ENCODE results near the gene FKBP1A.
A peak's percentile ranks its signal among the peaks of the same experiment; 100 is the strongest.

Gene FKBP1A

GRCh38 chr20:1392693-1393506, at the start of gene FKBP1A:
Gene FKBP1A (minus strand): TSS chr20:1393054. CDS start chr20:1392998, 56 bp downstream.
- Histone ChIP-seq H3K9ac (ENCODE audit: insufficient read length, low read depth) (peak within 1 kb of the TSS; percentile 88), H3K4me1 (ENCODE audit: insufficient read depth, insufficient read length) (peaks cover 16% of the 10 kb centered on the region), H3K4me3 (ENCODE audit: insufficient read length, low read depth) (peak within 1 kb of the TSS; percentile 76), H3K9me3 (ENCODE audit: insufficient read depth, low read length) (no peaks in the 10 kb centered on the region), H3K27me3 (ENCODE audit: insufficient read depth, insufficient read length) (peaks cover 24% of the 10 kb centered on the region), H3K36me3 (ENCODE audit: insufficient read depth, insufficient read length, low read length) (peaks cover 26% of the 10 kb centered on the region)
- TF ChIP-seq ZNF274 (IDR thresholded peaks at IDR 0.05; ENCODE audit: low read depth, low read length) (no peak), YY1 (IDR thresholded peaks at IDR 0.05; ENCODE audit: insufficient read depth, insufficient read length) (no peak), SUZ12 (IDR thresholded peaks at IDR 0.05; ENCODE audit: extremely low read depth, insufficient read depth, insufficient read length) (no peak)
- peak; percentile 69 for DNase-seq (ENCODE audit: low read depth, low spot score)

- no peak for DNase-seq (ENCODE audit: low read depth, low spot score)
- TF ChIP-seq ZNF274 (IDR thresholded peaks at IDR 0.05; ENCODE audit: low read depth, low read length): no peak
- TF ChIP-seq YY1 (IDR thresholded peaks at IDR 0.05; ENCODE audit: insufficient read depth, insufficient read length): no peak
- no peak for TF ChIP-seq SUZ12 (IDR thresholded peaks at IDR 0.05; ENCODE audit: extremely low read depth, insufficient read depth, insufficient read length)
- Histone ChIP-seq H3K9ac (ENCODE audit: insufficient read length, low read depth) (no peak overlapping the region), H3K36me3 (ENCODE audit: insufficient read depth, insufficient read length, low read length) (peaks cover 68% of the 10 kb centered on the region), H3K9me3 (ENCODE audit: insufficient read depth, low read length) (no peaks in the 10 kb centered on the region), H3K27me3 (ENCODE audit: insufficient read depth, insufficient read length) (no peaks in the 10 kb centered on the region), H3K4me3 (ENCODE audit: insufficient read length, low read depth) (no peak overlapping the region), H3K4me1 (ENCODE audit: insufficient read depth, insufficient read length) (no peaks in the 10 kb centered on the region)
Observed at GRCh38 chr20:1442304-1442703, 49.5 kb upstream of the FKBP1A start.

- no peak for DNase-seq (ENCODE audit: low read depth, low spot score)
- H3K4me1 ChIP-seq (ENCODE audit: insufficient read depth, insufficient read length): no peaks in the 10 kb centered on the region
- H3K9ac ChIP-seq (ENCODE audit: insufficient read length, low read depth): no peak overlapping the region
- H3K4me3 ChIP-seq (ENCODE audit: insufficient read length, low read depth): no peak overlapping the region
- H3K9me3 ChIP-seq (ENCODE audit: insufficient read depth, low read length): no peaks in the 10 kb centered on the region
- TF ChIP-seq YY1 (IDR thresholded peaks at IDR 0.05; ENCODE audit: insufficient read depth, insufficient read length) (no peak), ZNF274 (IDR thresholded peaks at IDR 0.05; ENCODE audit: low read depth, low read length) (no peak), SUZ12 (IDR thresholded peaks at IDR 0.05; ENCODE audit: extremely low read depth, insufficient read depth, insufficient read length) (no peak)
- peaks cover 56% of the 10 kb centered on the region for H3K36me3 ChIP-seq (ENCODE audit: insufficient read depth, insufficient read length, low read length)
- H3K27me3 ChIP-seq (ENCODE audit: insufficient read depth, insufficient read length): no peaks in the 10 kb centered on the region
Observed at GRCh38 chr20:1441133-1441532, 48.3 kb upstream of the FKBP1A start.

GRCh38 chr20:1440024-1440423, 47.2 kb upstream of the FKBP1A start:
- no peak overlapping the region for H3K4me3 ChIP-seq (ENCODE audit: insufficient read length, low read depth)
- peak; percentile 38 for DNase-seq (ENCODE audit: low read depth, low spot score)
- no peaks in the 10 kb centered on the region for H3K4me1 ChIP-seq (ENCODE audit: insufficient read depth, insufficient read length)
- peaks cover 45% of the 10 kb centered on the region for H3K36me3 ChIP-seq (ENCODE audit: insufficient read depth, insufficient read length, low read length)
- H3K27me3 ChIP-seq (ENCODE audit: insufficient read depth, insufficient read length): no peaks in the 10 kb centered on the region
- no peaks in the 10 kb centered on the region for H3K9me3 ChIP-seq (ENCODE audit: insufficient read depth, low read length)
- no peak for TF ChIP-seq YY1 (IDR thresholded peaks at IDR 0.05; ENCODE audit: insufficient read depth, insufficient read length)
- H3K9ac ChIP-seq (ENCODE audit: insufficient read length, low read depth): no peak overlapping the region

GRCh38 chr20:1438361-1438760, 45.5 kb upstream of the FKBP1A start:
- Histone ChIP-seq H3K27me3 (ENCODE audit: insufficient read depth, insufficient read length) (no peaks in the 10 kb centered on the region), H3K4me1 (ENCODE audit: insufficient read depth, insufficient read length) (no peaks in the 10 kb centered on the region), H3K4me3 (ENCODE audit: insufficient read length, low read depth) (no peak overlapping the region), H3K9ac (ENCODE audit: insufficient read length, low read depth) (no peak overlapping the region), H3K36me3 (ENCODE audit: insufficient read depth, insufficient read length, low read length) (peaks cover 29% of the 10 kb centered on the region), H3K9me3 (ENCODE audit: insufficient read depth, low read length) (no peaks in the 10 kb centered on the region)
- no peak for TF ChIP-seq YY1 (IDR thresholded peaks at IDR 0.05; ENCODE audit: insufficient read depth, insufficient read length)
- TF ChIP-seq ZNF274 (IDR thresholded peaks at IDR 0.05; ENCODE audit: low read depth, low read length): no peak
- TF ChIP-seq SUZ12 (IDR thresholded peaks at IDR 0.05; ENCODE audit: extremely low read depth, insufficient read depth, insufficient read length): no peak
- DNase-seq (ENCODE audit: low read depth, low spot score): no peak

- Histone ChIP-seq H3K4me1 (ENCODE audit: insufficient read depth, insufficient read length) (no peaks in the 10 kb centered on the region), H3K9me3 (ENCODE audit: insufficient read depth, low read length) (no peaks in the 10 kb centered on the region), H3K27me3 (ENCODE audit: insufficient read depth, insufficient read length) (no peaks in the 10 kb centered on the region), H3K36me3 (ENCODE audit: insufficient read depth, insufficient read length, low read length) (peaks cover 19% of the 10 kb centered on the region), H3K9ac (ENCODE audit: insufficient read length, low read depth) (no peak overlapping the region), H3K4me3 (ENCODE audit: insufficient read length, low read depth) (no peak overlapping the region)
- peak; percentile 63 for DNase-seq (ENCODE audit: low read depth, low spot score)
- TF ChIP-seq SUZ12 (IDR thresholded peaks at IDR 0.05; ENCODE audit: extremely low read depth, insufficient read depth, insufficient read length) (no peak), YY1 (IDR thresholded peaks at IDR 0.05; ENCODE audit: insufficient read depth, insufficient read length) (no peak), ZNF274 (IDR thresholded peaks at IDR 0.05; ENCODE audit: low read depth, low read length) (no peak)
Observed at GRCh38 chr20:1437235-1437904, 44.5 kb upstream of the FKBP1A start.

- no peaks in the 10 kb centered on the region for H3K27me3 ChIP-seq (ENCODE audit: insufficient read depth, insufficient read length)
- no peaks in the 10 kb centered on the region for H3K4me1 ChIP-seq (ENCODE audit: insufficient read depth, insufficient read length)
- peaks cover 10% of the 10 kb centered on the region for H3K36me3 ChIP-seq (ENCODE audit: insufficient read depth, insufficient read length, low read length)
- no peak for DNase-seq (ENCODE audit: low read depth, low spot score)
- H3K9ac ChIP-seq (ENCODE audit: insufficient read length, low read depth): no peak overlapping the region
- H3K4me3 ChIP-seq (ENCODE audit: insufficient read length, low read depth): no peak overlapping the region
- TF ChIP-seq ZNF274 (IDR thresholded peaks at IDR 0.05; ENCODE audit: low read depth, low read length): no peak
- no peak for TF ChIP-seq SUZ12 (IDR thresholded peaks at IDR 0.05; ENCODE audit: extremely low read depth, insufficient read depth, insufficient read length)
- TF ChIP-seq YY1 (IDR thresholded peaks at IDR 0.05; ENCODE audit: insufficient read depth, insufficient read length): no peak
- no peaks in the 10 kb centered on the region for H3K9me3 ChIP-seq (ENCODE audit: insufficient read depth, low read length)
Observed at GRCh38 chr20:1436263-1436662, 43.4 kb upstream of the FKBP1A start.
